HepG2 (cell line): ENCODE measurements around the gene DNAJC10. TPM values are rescaled to one million over a fixed set of nuclear protein-coding genes. Genes with fewer than 3 reads are reported as not detected.

Experiments used
- ARNT2 ChIP-seq: sonication (generic); formaldehyde crosslinking; IDR thresholded peaks from 2 replicates; pipeline ENCODE4 v1.8.0; 2022; ENCODE audit warnings: mild to moderate bottlenecking, low read depth, missing genetic modification reagents, moderate library complexity
- FOXK1 ChIP-seq: sonication (generic); formaldehyde crosslinking; IDR thresholded peaks from 2 replicates; pipeline ENCODE4 v1.4.0; 2020; ENCODE audit warnings: low read depth, missing genetic modification reagents, borderline replicate concordance
- GLI4 ChIP-seq: sonication (generic); formaldehyde crosslinking; IDR thresholded peaks from 2 replicates; pipeline ENCODE4 v1.5.1; 2020; ENCODE audit warnings: missing genetic modification reagents, mild to moderate bottlenecking, moderate library complexity, borderline replicate concordance
- HNF4G ChIP-seq, 2 experiments: sonication (generic) in 1 of 2; formaldehyde crosslinking in 1 of 2; IDR thresholded peaks; 2 replicates each; pipeline versions ENCODE4 v1.4.0 to v1.6.1; 2011 to 2020; ENCODE audit warnings: borderline replicate concordance in 2 of 2, low read depth in 2 of 2, mild to moderate bottlenecking in 2 of 2, low read length in 1 of 2, missing genetic modification reagents in 1 of 2, moderate library complexity in 1 of 2
- NCOA2 ChIP-seq: sonication (generic); formaldehyde crosslinking; IDR thresholded peaks from 2 replicates; pipeline ENCODE4 v1.8.0; 2022; ENCODE audit warnings: inconsistent platforms
- RARA ChIP-seq: IDR thresholded peaks from 2 replicates; pipeline ENCODE4 v1.6.1; 2016; ENCODE audit warnings: missing genetic modification reagents, missing compliant biosample characterization
- SOX6 ChIP-seq, 2 experiments: fragments of 450-650 bp in 1 of 2; sonication (generic) in 1 of 2; formaldehyde crosslinking in 1 of 2; IDR thresholded peaks; 2 replicates each; pipeline versions ENCODE4 v1.4.0 to v1.6.1; 2017 to 2020; ENCODE audit warnings: antibody characterized with exemption in 1 of 2, mild to moderate bottlenecking in 1 of 2, missing genetic modification reagents in 1 of 2
- SRF ChIP-seq: IDR thresholded peaks from 2 replicates; pipeline ENCODE4 v1.6.1; 2011; ENCODE audit warnings: mild to moderate bottlenecking, low read depth, low read length, moderate library complexity
- TOPORS ChIP-seq: sonication (generic); formaldehyde crosslinking; IDR thresholded peaks from 2 replicates; pipeline ENCODE4 v1.8.0; 2023; ENCODE audit warnings: mild to moderate bottlenecking, missing genetic modification reagents
- ZEB1 ChIP-seq: IDR thresholded peaks from 2 replicates; pipeline ENCODE4 v1.6.1; 2012; ENCODE audit warnings: mild to moderate bottlenecking, low read depth, inconsistent platforms; ENCODE audit not compliant: insufficient replicate concordance
- ZNF501 ChIP-seq: sonication (generic); formaldehyde crosslinking; IDR thresholded peaks from 2 replicates; pipeline ENCODE4 v1.5.1; 2020; ENCODE audit warnings: mild to moderate bottlenecking, moderate library complexity, missing genetic modification reagents
- ZNF766 ChIP-seq: sonication (generic); formaldehyde crosslinking; IDR thresholded peaks from 2 replicates; pipeline ENCODE4 v1.5.0; 2020; ENCODE audit warnings: missing genetic modification reagents, borderline replicate concordance
- ZSCAN31 ChIP-seq: sonication (generic); formaldehyde crosslinking; IDR thresholded peaks from 2 replicates; pipeline ENCODE4 v1.5.0; 2020; ENCODE audit warnings: low read depth, mild to moderate bottlenecking, missing genetic modification reagents
- polyA plus RNA-seq, 8 experiments: library from polyadenylated mRNA; depleted of rRNA in 3 of 8; stranded (reverse) in 7 of 8; unstranded in 1 of 8; fragments of >200 nt; fragmentation: Illumina TruSeq in 4 of 8; extraction: Trizol in 4 of 8; gene quantifications; 2 replicates each; pipeline versions ENCODE4 v1.2.1 to v1.2.3, GENCODE V29; 2011 to 2016; ENCODE audit warnings: low read depth in 4 of 8, missing spikeins in 1 of 8, mixed read lengths in 1 of 8; ENCODE audit not compliant: insufficient read depth in 1 of 8
- total RNA-seq, 5 experiments: library from RNA; depleted of rRNA; stranded (reverse); fragments of >200 nt; fragmentation: Illumina TruSeq; extraction: Trizol; gene quantifications; 2 replicates each; pipeline ENCODE4 v1.2.3, GENCODE V29; 2016; ENCODE audit warnings: low read depth in 1 of 5
- TF ChIP-seq, protein P1 (sequence below): IDR thresholded peaks from 2 replicates; pipeline ENCODE4 v1.6.1; 2012; ENCODE audit warnings: inconsistent platforms
- TF ChIP-seq, protein P2 (sequence below): IDR thresholded peaks from 2 replicates; pipeline ENCODE4 v1.6.1; 2016; ENCODE audit warnings: mild to moderate bottlenecking
- TF ChIP-seq, protein P3 (sequence below), 2 experiments: fragments of 450-650 bp in 1 of 2; sonication (generic) in 1 of 2; formaldehyde crosslinking in 1 of 2; IDR thresholded peaks; 2 replicates each; pipeline versions ENCODE4 v1.6.1 to v1.8.0; 2016 to 2022; ENCODE audit warnings: antibody characterized with exemption in 1 of 2, mild to moderate bottlenecking in 1 of 2, missing genetic modification reagents in 1 of 2
- TF ChIP-seq, protein P4 (sequence below), 2 experiments: fragments of 450-650 bp in 1 of 2; sonication (generic) in 1 of 2; formaldehyde crosslinking; IDR thresholded peaks; 2 replicates each; pipeline versions ENCODE4 v1.5.0 to v1.8.0; 2020 to 2022; ENCODE audit warnings: mild to moderate bottlenecking in 1 of 2, missing genetic modification reagents in 1 of 2

Gene DNAJC10
- total and polyA plus RNA-seq, 2 of the 13 experiments (the other 11 are each of a cell fraction or from before 2014, with no cell fraction given): 44.1 to 178 TPM

DNA sequence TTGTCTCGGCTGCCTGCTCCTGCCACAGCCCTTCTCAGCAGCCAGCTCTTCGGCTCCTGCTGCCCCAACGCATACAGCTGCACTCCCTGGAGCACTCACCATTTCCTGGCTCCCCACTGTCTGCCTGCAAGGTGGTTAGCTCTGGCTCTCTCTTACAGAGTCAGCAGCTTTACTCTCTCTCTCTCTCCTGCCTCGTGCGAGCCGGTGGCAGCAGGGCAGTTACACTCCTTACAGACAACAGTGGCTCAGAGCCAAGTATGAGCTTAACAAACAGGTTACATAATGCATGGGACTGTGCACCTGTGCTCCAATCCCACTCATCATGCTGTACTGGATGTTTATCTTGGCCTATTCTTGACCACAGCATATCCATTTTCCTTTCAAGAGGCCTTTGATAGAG, 47.4 kb upstream of the DNAJC10 start (continued):
- peak; percentile 72 for TF ChIP-seq RARA (CRISPR knock-in tag)
- no peak for TF ChIP-seq TOPORS (CRISPR knock-in tag)
- TF ChIP-seq, protein P1, sequence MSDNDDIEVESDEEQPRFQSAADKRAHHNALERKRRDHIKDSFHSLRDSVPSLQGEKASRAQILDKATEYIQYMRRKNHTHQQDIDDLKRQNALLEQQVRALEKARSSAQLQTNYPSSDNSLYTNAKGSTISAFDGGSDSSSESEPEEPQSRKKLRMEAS: peak; percentile 84
- TF ChIP-seq, protein P2, sequence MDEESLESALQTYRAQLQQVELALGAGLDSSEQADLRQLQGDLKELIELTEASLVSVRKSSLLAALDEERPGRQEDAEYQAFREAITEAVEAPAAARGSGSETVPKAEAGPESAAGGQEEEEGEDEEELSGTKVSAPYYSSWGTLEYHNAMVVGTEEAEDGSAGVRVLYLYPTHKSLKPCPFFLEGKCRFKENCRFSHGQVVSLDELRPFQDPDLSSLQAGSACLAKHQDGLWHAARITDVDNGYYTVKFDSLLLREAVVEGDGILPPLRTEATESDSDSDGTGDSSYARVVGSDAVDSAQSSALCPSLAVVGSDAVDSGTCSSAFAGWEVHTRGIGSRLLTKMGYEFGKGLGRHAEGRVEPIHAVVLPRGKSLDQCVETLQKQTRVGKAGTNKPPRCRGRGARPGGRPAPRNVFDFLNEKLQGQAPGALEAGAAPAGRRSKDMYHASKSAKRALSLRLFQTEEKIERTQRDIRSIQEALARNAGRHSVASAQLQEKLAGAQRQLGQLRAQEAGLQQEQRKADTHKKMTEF: peak; percentile 34; the same call in 1 of the 2 replicates
- 0 out of 2 replicates have a peak, but pooled peaks have one; percentile 27 for TF ChIP-seq ZNF501 (CRISPR knock-in tag)
- TF ChIP-seq SRF: no peak
- peak; percentile 52 for TF ChIP-seq ZEB1
- no peak for TF ChIP-seq GLI4
- TF ChIP-seq ZNF766 (CRISPR knock-in tag): no peak
- 0 out of 2 replicates have a peak, but pooled peaks have one; percentile 33 for TF ChIP-seq ARNT2 (CRISPR knock-in tag)
- TF ChIP-seq, protein P3, sequence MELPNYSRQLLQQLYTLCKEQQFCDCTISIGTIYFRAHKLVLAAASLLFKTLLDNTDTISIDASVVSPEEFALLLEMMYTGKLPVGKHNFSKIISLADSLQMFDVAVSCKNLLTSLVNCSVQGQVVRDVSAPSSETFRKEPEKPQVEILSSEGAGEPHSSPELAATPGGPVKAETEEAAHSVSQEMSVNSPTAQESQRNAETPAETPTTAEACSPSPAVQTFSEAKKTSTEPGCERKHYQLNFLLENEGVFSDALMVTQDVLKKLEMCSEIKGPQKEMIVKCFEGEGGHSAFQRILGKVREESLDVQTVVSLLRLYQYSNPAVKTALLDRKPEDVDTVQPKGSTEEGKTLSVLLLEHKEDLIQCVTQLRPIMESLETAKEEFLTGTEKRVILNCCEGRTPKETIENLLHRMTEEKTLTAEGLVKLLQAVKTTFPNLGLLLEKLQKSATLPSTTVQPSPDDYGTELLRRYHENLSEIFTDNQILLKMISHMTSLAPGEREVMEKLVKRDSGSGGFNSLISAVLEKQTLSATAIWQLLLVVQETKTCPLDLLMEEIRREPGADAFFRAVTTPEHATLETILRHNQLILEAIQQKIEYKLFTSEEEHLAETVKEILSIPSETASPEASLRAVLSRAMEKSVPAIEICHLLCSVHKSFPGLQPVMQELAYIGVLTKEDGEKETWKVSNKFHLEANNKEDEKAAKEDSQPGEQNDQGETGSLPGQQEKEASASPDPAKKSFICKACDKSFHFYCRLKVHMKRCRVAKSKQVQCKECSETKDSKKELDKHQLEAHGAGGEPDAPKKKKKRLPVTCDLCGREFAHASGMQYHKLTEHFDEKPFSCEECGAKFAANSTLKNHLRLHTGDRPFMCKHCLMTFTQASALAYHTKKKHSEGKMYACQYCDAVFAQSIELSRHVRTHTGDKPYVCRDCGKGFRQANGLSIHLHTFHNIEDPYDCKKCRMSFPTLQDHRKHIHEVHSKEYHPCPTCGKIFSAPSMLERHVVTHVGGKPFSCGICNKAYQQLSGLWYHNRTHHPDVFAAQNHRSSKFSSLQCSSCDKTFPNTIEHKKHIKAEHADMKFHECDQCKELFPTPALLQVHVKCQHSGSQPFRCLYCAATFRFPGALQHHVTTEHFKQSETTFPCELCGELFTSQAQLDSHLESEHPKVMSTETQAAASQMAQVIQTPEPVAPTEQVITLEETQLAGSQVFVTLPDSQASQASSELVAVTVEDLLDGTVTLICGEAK (IDR thresholded peaks at IDR 0.05): no peak
- TF ChIP-seq, protein P3 (CRISPR knock-in tag; IDR thresholded peaks at IDR 0.05): no peak
- peak; percentile 100 for TF ChIP-seq ZSCAN31 (CRISPR knock-in tag)
- TF ChIP-seq, protein P4, sequence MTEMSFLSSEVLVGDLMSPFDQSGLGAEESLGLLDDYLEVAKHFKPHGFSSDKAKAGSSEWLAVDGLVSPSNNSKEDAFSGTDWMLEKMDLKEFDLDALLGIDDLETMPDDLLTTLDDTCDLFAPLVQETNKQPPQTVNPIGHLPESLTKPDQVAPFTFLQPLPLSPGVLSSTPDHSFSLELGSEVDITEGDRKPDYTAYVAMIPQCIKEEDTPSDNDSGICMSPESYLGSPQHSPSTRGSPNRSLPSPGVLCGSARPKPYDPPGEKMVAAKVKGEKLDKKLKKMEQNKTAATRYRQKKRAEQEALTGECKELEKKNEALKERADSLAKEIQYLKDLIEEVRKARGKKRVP (CRISPR knock-in tag; IDR thresholded peaks at IDR 0.05): peak in 1 of 2 experiments; percentile 74; a peak in 2 of 4 replicates
- TF ChIP-seq HNF4G (IDR thresholded peaks at IDR 0.05; ENCODE audit: borderline replicate concordance, low read depth, low read length): no peak
- TF ChIP-seq HNF4G (CRISPR knock-in tag; IDR thresholded peaks at IDR 0.05; ENCODE audit: borderline replicate concordance, low read depth): no peak
- peak; percentile 51; the same call in 1 of the 2 replicates for TF ChIP-seq FOXK1 (CRISPR knock-in tag)
- TF ChIP-seq SOX6 (IDR thresholded peaks at IDR 0.05): no peak
- TF ChIP-seq SOX6 (CRISPR knock-in tag; IDR thresholded peaks at IDR 0.05): peak; percentile 98
- TF ChIP-seq NCOA2 (CRISPR knock-in tag): peak; percentile 47; the same call in 1 of the 2 replicates
